Caki2 (cell line): Measurements from ENCODE around the gene OAS1. TPM values are rescaled to one million over a fixed set of nuclear protein-coding genes. Genes with fewer than 3 reads are reported as not detected.
A peak's percentile ranks its signal among the peaks of the same experiment; 100 is the strongest.

Source experiments
- DNase-seq: peaks from one replicate; pipeline ENCODE4 v3.0.0-alpha.2; 2015; ENCODE audit warnings: low read depth
- in situ Hi-C: cut with HindIII; loops from 2 replicates; pipeline ENCODE4 v1.10.0; 2016; ENCODE audit warnings: low sequenced_read_pairs, low pct_unique_long_range_greater_than_20kb, mixed read lengths
- total RNA-seq: library from RNA; depleted of rRNA; stranded (reverse); fragments of >200 nt; shearing (Covaris generic); gene quantifications from 2 replicates; pipeline ENCODE4 v1.2.3, GENCODE V29; 2014; ENCODE audit warnings: low replicate concordance

OAS1 gene
- total RNA-seq, 1 experiment from 2014 or later: 18.1 TPM

DNA sequence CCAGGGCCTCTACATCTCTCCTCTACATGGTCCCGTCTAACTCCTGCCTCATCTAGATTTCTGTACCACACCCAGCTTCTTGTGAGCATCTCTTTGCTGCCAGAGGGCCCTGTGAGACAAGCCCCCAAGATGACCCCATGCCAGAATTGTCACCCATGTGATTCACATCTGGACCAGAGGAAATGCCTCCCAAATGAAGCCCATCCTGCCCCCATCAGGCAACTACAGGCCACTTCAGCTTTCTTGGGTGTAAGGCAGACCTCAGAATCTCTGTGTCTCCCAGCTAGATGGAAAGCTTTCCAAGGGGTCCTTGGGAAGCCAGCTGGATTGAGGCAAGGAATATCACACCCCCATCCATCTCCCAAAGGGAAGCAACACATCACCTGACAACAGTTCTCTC is 22.2 kb downstream of the OAS1 start:
- in situ Hi-C loops: no loop called here

GRCh38 chr12:112929715-112930114 is 23.0 kb downstream of the OAS1 start:
- no peak for DNase-seq
- in situ Hi-C loops: no loop called here

More for the DNA sequence above, 22.2 kb downstream of the OAS1 start:
- DNase-seq: no peak

GRCh38 chr12:112930350-112930749 is 23.6 kb downstream of the OAS1 start:
- in situ Hi-C loops: no loop called here
- no peak for DNase-seq

- in situ Hi-C loops: no loop called here
- no peak for DNase-seq
Observed at GRCh38 chr12:112932485-112933128, 25.8 kb downstream of the OAS1 start.

DNA sequence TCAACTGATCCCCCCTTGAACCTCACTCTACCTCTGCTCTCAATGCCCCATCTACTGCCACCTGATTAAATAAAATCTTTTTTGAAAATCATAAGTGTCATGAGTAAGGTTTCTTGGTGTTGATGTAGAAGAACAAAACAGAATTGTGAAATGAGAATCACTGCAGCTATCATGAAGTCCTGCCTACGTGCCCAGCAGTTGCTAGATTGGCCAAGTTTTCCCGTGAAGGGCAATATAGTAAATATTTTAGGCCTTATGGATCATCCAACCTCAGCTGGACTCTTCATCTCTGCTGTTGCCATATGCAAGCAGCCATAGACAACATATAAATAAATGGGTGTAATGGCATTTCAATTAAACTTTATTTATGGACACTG is 26.4 kb downstream of the OAS1 start:
- in situ Hi-C loops: no loop called here
- DNase-seq: no peak

DNA sequence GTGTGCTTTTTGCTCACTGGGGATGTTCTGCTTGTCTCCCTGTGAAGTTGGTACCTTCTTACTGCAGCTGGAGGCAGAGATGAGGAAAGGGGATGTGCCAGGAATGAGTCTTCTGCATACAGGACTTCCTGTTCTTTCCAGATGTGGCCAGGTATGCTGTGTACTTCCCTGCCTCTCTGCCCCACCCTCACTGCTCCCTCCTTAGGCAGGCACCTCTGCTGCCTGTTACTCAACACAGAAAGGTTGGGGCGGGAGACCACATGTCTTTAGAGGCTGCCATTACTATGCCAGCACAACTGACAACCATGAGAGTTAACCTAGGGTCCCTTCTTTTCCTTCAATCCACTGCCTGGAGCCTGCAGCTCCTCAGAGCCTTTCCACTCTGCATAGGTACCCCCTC is 29.5 kb downstream of the OAS1 start:
- in situ Hi-C loops: no loop called here
- no peak for DNase-seq

- peak; percentile 8 for DNase-seq
- in situ Hi-C loops: no loop called here
Observed at GRCh38 chr12:112936927-112937326, 30.2 kb downstream of the OAS1 start.

- in situ Hi-C loops: no loop called here
- DNase-seq: peak; percentile 75
Observed at GRCh38 chr12:112937741-112938719, 31.3 kb downstream of the OAS1 start, which contains the start of gene OAS3. TSS of gene OAS3 (plus strand) at chr12:112938474. CDS start at chr12:112938531, 57 bp downstream.

GRCh38 chr12:112938751-112939150 is 32.0 kb downstream of the OAS1 start:
- DNase-seq: no peak
- in situ Hi-C loops: no loop called here

DNA sequence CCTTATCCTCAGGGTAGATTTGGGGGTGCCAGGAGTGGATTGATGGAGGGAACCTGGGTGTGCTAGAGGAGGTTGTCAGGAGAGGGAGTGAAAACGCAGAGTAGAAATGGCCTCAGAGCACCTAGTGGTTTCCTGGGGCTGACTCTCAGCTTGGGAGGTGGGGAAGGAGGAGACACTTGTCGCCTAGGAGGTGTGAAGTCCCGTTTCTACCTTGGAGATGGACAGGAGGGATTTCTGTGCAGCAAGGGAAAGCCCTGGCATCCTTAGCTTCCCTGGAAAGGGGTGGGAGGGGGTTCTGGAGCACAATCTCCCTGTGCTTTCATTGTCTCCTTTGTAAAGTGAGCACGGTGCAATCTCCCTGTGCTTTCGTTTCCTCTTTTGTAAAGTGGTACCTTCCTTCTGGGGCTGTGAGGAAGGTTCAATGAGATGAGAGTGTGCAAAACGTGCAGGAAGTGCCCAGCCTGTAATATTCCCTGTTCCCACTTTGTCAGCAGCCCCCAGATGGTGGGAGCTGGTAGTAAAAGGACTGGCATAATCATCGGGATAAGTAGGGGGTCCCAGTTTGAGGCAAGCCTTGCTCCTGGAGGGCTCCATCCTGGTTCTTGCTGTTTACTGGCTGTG is 33.1 kb downstream of the OAS1 start:
- no peak for DNase-seq
- in situ Hi-C loops: no loop called here

DNA sequence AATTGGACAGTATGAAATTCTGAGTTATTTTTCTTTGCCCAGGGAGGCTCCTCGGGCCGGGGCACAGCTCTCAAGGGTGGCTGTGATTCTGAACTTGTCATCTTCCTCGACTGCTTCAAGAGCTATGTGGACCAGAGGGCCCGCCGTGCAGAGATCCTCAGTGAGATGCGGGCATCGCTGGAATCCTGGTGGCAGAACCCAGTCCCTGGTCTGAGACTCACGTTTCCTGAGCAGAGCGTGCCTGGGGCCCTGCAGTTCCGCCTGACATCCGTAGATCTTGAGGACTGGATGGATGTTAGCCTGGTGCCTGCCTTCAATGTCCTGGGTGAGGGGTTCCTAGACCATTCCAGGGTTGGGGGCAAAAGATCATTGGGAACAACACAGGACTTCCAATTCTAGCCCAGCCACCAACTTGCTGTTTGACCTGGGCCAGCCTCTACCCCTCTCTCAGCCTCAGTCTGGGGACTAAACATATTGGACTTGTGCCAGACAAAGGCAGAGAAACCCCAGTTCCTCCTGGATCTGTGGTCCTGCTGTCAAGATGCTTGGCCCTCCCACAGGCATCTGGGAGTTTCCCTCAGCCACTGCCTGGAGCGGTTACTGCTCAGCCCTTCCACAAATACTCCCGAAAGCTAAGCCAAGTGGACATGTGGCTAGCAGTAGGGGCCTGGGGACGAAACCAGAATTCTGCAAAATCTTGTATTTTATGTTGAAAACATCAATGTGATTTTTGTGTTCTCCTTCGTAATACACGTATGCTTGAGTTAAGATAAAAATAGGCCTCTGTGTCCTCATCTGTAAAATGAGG is 35.0 kb downstream of the OAS1 start:
- DNase-seq: no peak
- in situ Hi-C loops: no loop called here

- in situ Hi-C loops: no loop called here
- DNase-seq: no peak
Observed at GRCh38 chr12:112942572-112942971, 35.8 kb downstream of the OAS1 start.

DNA sequence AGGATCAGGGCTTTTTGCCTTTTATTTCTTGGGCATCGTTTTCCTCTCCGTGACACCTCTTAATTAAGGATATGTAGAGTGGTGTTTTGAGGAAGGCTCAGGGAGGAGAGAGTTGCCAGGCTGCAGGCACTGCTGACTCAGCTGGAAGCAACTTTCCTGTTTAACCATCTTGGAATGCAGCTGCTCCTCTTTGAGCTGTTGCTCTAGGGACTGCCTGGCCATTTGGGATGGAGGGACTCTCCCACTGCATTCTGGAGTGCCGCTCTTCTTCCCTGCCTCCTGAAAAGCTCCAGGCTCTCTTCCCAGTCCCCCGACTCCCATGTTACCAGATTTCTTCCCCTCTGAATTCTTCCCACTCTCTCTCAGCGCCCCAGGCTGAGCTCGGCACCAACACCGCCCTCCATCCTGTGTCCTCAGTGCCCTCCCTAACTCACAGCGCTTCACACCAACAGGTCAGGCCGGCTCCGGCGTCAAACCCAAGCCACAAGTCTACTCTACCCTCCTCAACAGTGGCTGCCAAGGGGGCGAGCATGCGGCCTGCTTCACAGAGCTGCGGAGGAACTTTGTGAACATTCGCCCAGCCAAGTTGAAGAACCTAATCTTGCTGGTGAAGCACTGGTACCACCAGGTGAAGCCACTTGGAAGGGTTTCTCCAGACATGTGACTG is 37.4 kb downstream of the OAS1 start:
- in situ Hi-C loops: no loop called here
- no peak for DNase-seq

GRCh38 chr12:112945515-112945914 is 38.8 kb downstream of the OAS1 start:
- in situ Hi-C loops: no loop called here

DNA sequence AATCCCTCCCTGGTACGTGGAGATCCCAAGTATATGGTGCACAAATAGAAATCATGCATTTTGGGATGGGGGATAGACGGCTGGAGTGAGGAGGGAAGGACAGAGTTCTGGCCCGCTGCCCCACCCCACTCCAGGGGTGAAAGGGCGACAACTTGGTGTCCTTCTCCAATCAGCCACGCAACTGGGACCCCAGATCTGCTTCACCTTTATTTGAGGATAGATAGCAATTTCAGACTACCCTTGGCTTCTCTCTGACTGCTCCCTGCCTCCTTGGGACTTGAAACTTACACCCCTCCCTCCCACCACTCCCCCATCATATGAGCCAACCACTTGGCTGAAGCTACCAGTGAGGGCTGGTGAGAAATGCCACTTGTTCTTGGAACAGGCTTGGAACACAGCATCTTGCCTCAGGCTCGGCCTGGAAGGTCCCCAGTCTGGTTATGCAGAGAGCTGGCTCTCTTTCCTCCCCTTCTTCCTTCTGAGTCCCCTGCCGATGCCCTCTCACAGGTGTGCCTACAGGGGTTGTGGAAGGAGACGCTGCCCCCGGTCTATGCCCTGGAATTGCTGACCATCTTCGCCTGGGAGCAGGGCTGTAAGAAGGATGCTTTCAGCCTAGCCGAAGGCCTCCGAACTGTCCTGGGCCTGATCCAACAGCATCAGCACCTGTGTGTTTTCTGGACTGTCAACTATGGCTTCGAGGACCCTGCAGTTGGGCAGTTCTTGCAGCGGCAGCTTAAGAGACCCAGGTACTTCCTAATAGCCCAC is 39.7 kb downstream of the OAS1 start:
- DNase-seq: no peak
- in situ Hi-C loops: no loop called here

More at GRCh38 chr12:112945515-112945914, 38.8 kb downstream of the OAS1 start:
- no peak for DNase-seq

DNA sequence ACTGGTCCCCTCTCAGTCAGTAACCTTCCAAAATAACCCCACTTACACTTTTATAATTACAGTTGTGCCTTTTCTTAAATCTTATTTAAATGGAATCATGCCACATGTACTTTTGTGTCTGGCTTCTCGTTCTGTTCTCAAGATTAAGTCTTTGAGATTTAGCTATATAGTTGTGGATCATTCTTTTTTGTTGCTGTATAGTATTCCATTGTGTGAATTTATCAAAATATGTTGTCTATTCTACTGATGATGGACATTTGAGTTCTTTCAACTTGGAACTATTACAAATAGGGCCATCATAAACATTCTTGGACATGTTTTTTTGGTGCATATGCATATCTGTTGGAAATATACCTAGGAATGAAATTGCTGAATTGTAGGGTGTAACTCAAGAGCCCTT is 40.6 kb downstream of the OAS1 start:
- no peak for DNase-seq
- in situ Hi-C loops: no loop called here

- in situ Hi-C loops: no loop called here
- no peak for DNase-seq
Observed at GRCh38 chr12:112947761-112948160, 41.0 kb downstream of the OAS1 start.
